Ectodermal cell (in vitro differentiated cells): ENCODE data around the gene FGF14.
A peak's percentile ranks its signal among the peaks of the same experiment; 100 is the strongest.

Experiments used
- H3K27ac ChIP-seq: 2 replicates; pipeline ENCODE4 v1.7.0; 2013; ENCODE audit warnings: mild to moderate bottlenecking, low read depth, low read length; ENCODE audit not compliant: insufficient read depth, poor library complexity, severe bottlenecking
- H3K27me3 ChIP-seq: 2 replicates; pipeline ENCODE4 v1.7.0; 2013; ENCODE audit warnings: mild to moderate bottlenecking, low read length; ENCODE audit not compliant: insufficient read depth, control insufficient read depth, poor library complexity, severe bottlenecking
- H3K36me3 ChIP-seq: one replicate; pipeline ENCODE4 v1.7.0; 2013; ENCODE audit warnings: low read length; ENCODE audit not compliant: control insufficient read depth, insufficient read depth
- H3K4me1 ChIP-seq: one replicate; pipeline ENCODE4 v1.7.0; 2013; ENCODE audit warnings: low read length; ENCODE audit not compliant: control insufficient read depth, insufficient read depth
- H3K4me3 ChIP-seq: 2 replicates; pipeline ENCODE4 v1.7.0; 2013; ENCODE audit warnings: low read depth, low read length, control low read depth; ENCODE audit not compliant: insufficient read depth
- H3K9me3 ChIP-seq: 2 replicates; pipeline ENCODE4 v1.7.0; 2013; ENCODE audit warnings: mild to moderate bottlenecking, low read length, moderate library complexity; ENCODE audit not compliant: control insufficient read depth
- WGBS, 2 experiments: methylation state at CpG; one replicate each; pipeline ENCODE4 v1.1.7; 2013; ENCODE audit warnings: missing lambda C conversion rate in 2 of 2; 5-methylcytosine and 5-hydroxymethylcytosine counted together

FGF14 gene

DNA sequence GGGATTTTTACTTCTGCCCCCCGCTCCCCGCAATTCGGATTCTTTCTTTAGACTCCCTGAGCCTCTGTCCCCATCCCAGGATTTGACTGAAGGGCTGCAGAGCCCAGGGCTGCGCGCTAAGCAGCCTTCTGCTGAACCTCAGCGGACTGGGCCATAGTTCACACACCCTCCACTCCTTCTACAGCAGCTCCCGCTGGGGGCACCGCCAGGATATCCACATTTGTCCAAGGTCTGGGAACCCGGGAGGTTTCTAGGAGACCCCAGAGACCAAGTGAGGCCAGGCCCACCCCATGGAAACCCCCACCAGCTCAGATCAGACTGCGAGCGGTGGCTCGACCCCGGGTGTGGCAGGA is 486.1 kb downstream of the FGF14 start:
- 7% methylated on average over 13 of the region's 13 CpGs for WGBS, 2 experiments
- H3K36me3 ChIP-seq = no peaks in the 10 kb centered on the region
- peak overlapping the region; percentile 37 for H3K4me3 ChIP-seq
- H3K27me3 ChIP-seq = peaks cover 73% of the 10 kb centered on the region
- no peaks in the 10 kb centered on the region for H3K9me3 ChIP-seq
- H3K27ac ChIP-seq = no peak overlapping the region
- peaks cover 6% of the 10 kb centered on the region for H3K4me1 ChIP-seq

- H3K4me1 ChIP-seq = peaks cover 6% of the 10 kb centered on the region
- no peaks in the 10 kb centered on the region for H3K9me3 ChIP-seq
- H3K4me3 ChIP-seq = no peak overlapping the region
- no peak overlapping the region for H3K27ac ChIP-seq
- H3K36me3 ChIP-seq = no peaks in the 10 kb centered on the region
- peaks cover 69% of the 10 kb centered on the region for H3K27me3 ChIP-seq
- WGBS, 2 experiments = 23 to 27% methylated on average over 7 of the region's 7 CpGs
Measured at GRCh38 chr13:101915331-101915730, 486.5 kb downstream of the FGF14 start.

DNA sequence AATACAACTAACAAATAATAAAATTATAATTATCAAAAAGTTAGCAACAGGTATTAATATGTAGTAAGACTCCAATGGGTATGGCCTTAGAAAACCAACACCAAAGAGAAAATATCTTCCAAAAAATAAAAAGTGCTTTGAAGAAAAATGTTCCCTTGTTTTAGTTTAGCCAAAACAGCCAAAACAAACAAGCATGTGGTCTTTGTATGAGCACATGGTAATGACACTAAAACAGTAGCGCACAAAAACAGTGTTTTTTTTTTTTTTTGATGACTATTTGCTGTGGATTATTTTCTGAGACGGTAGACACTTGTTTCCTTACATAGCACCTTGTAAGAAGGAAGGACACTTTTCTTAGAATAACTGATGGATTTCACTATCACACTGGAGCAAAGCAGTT is 490.1 kb downstream of the FGF14 start:
- no peaks in the 10 kb centered on the region for H3K9me3 ChIP-seq
- H3K27me3 ChIP-seq = peaks cover 34% of the 10 kb centered on the region
- no peaks in the 10 kb centered on the region for H3K36me3 ChIP-seq
- H3K27ac ChIP-seq = no peak overlapping the region
- WGBS, 2 experiments = 85 to 86% methylated on average over 1 to 2 of the region's 2 CpGs
- H3K4me1 ChIP-seq = peaks cover 6% of the 10 kb centered on the region
- H3K4me3 ChIP-seq = no peak overlapping the region

GRCh38 chr13:101903890-101904289 is 498.0 kb downstream of the FGF14 start:
- Histone ChIP-seq H3K4me3 (no peak overlapping the region), H3K27ac (no peak overlapping the region), H3K36me3 (no peaks in the 10 kb centered on the region), H3K27me3 (no peaks in the 10 kb centered on the region), H3K4me1 (no peaks in the 10 kb centered on the region), H3K9me3 (no peaks in the 10 kb centered on the region)
- WGBS, 2 experiments = 77 to 83% methylated on average over 3 of the region's 3 CpGs

- Histone ChIP-seq H3K36me3 (no peaks in the 10 kb centered on the region), H3K9me3 (no peaks in the 10 kb centered on the region), H3K4me1 (no peaks in the 10 kb centered on the region), H3K27me3 (no peaks in the 10 kb centered on the region), H3K27ac (no peak overlapping the region), H3K4me3 (no peak overlapping the region)
Measured at GRCh38 chr13:101898676-101899075, 503.2 kb downstream of the FGF14 start.

DNA sequence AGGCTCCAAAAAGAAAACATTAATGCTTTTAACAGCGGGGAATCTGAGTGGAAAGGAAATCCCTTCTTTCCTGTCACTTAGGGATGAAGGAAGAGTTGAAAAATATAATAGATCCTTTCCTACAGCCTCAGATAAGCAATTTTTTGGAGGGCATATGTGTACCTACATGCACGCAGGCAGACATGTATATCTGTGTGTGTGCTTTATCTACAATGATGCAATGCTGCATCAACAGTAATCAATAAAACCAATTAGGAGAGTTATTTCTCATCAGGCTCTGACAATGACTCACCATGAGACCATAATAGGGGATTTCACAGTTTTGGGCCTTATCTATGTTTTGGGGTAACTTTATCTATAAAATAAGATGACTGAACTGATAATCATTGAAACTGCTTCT is 505.3 kb downstream of the FGF14 start:
- Histone ChIP-seq H3K9me3 (no peaks in the 10 kb centered on the region), H3K27ac (no peak overlapping the region), H3K27me3 (no peaks in the 10 kb centered on the region), H3K36me3 (no peaks in the 10 kb centered on the region), H3K4me1 (peaks cover 5% of the 10 kb centered on the region), H3K4me3 (no peak overlapping the region)
- WGBS, 2 experiments = 98 to 100% methylated on average over 1 to 2 of the region's 2 CpGs

DNA sequence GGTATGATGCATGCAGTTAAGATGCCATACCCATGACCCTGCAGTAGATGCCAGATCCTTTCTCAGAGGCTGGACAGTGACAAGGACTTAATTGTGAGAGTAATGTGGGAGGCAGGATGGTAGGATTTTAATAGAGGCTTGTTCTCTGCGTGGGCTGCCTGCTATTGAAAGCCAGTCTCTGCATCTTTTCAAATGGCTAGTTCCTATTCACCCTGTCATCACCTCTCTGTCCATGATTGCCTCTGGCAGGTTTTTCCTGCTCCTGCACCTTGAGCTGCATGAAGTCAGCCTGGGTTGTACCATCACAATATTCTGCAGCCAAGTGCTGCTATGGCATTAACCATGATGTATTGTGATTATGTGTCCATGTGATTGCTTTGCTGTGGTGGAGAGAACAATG is 508.8 kb downstream of the FGF14 start:
- no peaks in the 10 kb centered on the region for H3K27me3 ChIP-seq
- H3K27ac ChIP-seq = no peak overlapping the region
- 82 to 93% methylated on average over 1 of the region's 1 CpG for WGBS, 2 experiments
- no peak overlapping the region for H3K4me3 ChIP-seq
- H3K9me3 ChIP-seq = no peaks in the 10 kb centered on the region
- H3K36me3 ChIP-seq = no peaks in the 10 kb centered on the region
- peaks cover 5% of the 10 kb centered on the region for H3K4me1 ChIP-seq

DNA sequence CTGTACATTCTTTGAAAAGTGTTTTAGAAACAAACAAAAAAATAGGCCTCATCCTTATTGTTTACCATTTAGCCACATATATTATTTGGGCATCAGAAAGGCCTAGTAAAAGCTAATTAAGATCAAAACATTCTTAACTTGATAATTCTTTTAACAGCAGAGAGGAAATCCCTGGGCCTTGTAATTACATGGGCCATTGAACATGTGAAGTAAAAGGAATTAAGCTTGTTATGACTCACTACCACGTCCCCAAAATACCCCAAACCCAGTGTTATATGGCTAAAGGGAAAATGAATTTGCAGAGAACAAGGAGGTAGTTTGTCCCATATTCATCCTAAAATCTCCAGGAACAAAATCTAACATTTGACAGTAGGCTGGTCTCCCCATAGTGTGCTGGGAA is 509.6 kb downstream of the FGF14 start:
- no peak overlapping the region for H3K27ac ChIP-seq
- peaks cover 5% of the 10 kb centered on the region for H3K4me1 ChIP-seq
- WGBS, 2 experiments = 80% methylated on average over 1 of the region's 1 CpG; no CpG with 5 or more reads in 1 of the 2 experiments
- H3K27me3 ChIP-seq = no peaks in the 10 kb centered on the region
- no peaks in the 10 kb centered on the region for H3K36me3 ChIP-seq
- H3K9me3 ChIP-seq = no peaks in the 10 kb centered on the region
- H3K4me3 ChIP-seq = no peak overlapping the region

- Histone ChIP-seq H3K27ac (no peak overlapping the region), H3K36me3 (no peaks in the 10 kb centered on the region), H3K4me1 (no peaks in the 10 kb centered on the region), H3K27me3 (no peaks in the 10 kb centered on the region), H3K9me3 (no peaks in the 10 kb centered on the region), H3K4me3 (no peak overlapping the region)
- WGBS, 2 experiments = 97 to 100% methylated on average over 3 of the region's 3 CpGs
Measured at GRCh38 chr13:101881593-101881992, 520.3 kb downstream of the FGF14 start.

DNA sequence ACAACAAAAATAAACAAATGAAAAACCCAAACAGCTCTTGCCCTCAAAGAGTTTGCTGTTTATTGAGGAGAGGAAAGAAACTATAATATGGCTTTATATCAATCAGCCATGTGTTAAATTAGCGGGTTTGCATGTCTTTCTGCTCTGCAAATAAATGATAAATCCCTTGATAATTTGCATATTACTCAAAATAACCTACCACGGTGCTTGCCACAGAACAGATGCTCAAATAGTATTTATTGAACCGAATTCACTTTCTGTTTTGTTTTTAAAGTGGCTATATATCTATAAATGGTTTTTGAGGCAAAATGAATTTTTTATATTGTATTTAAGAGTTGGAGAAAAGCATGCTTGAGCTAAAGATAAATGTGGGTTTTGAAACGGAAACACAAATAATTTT is 521.3 kb downstream of the FGF14 start:
- Histone ChIP-seq H3K4me1 (no peaks in the 10 kb centered on the region), H3K27ac (no peak overlapping the region), H3K4me3 (no peak overlapping the region), H3K27me3 (no peaks in the 10 kb centered on the region), H3K36me3 (no peaks in the 10 kb centered on the region), H3K9me3 (no peaks in the 10 kb centered on the region)
- WGBS, 2 experiments = 97% methylated on average over 3 of the region's 4 CpGs

GRCh38 chr13:101876951-101877350 is 524.9 kb downstream of the FGF14 start:
- no peaks in the 10 kb centered on the region for H3K27me3 ChIP-seq
- H3K27ac ChIP-seq = no peak overlapping the region
- WGBS, 2 experiments = 91 to 93% methylated on average over 4 to 6 of the region's 6 CpGs
- no peaks in the 10 kb centered on the region for H3K4me1 ChIP-seq
- no peak overlapping the region for H3K4me3 ChIP-seq
- no peaks in the 10 kb centered on the region for H3K36me3 ChIP-seq
- no peaks in the 10 kb centered on the region for H3K9me3 ChIP-seq
